H1 (cell line): ENCODE results near the gene ATM. TPM values are rescaled to one million over a fixed set of nuclear protein-coding genes. Genes with fewer than 3 reads are reported as not detected.

Experiments
- CTCF ChIA-PET: fragments of 300-600 bp; sonication (Branson Sonifier 250); formaldehyde crosslinking; loops from one replicate; lab custom pipeline; 2021; ENCODE audit not compliant: partially characterized antibody; lab: Charles Lee
- POLR2A ChIA-PET: fragments of 300-600 bp; sonication (Branson Sonifier 250); formaldehyde crosslinking; loops from one replicate; lab custom pipeline; 2021; ENCODE audit warnings: inconsistent platforms; ENCODE audit not compliant: partially characterized antibody; lab: Charles Lee
- DNase-seq, 2 experiments: peaks; one replicate each; pipeline versions ENCODE4 v3.0.0 to v3.0.0-alpha.2; 2010 to 2022; ENCODE audit warnings: low spot score in 2 of 2, low read depth in 1 of 2, mixed read lengths in 1 of 2
- FAIRE-seq: peaks from 2 replicates; lab custom pipeline; 2011; peaks lifted over from hg19 to GRCh38; lab: Jason Lieb, UNC
- H2AFZ ChIP-seq: 2 replicates; pipeline ENCODE4 v1.8.1; 2012; ENCODE audit warnings: low read length, inconsistent platforms
- H2AK5ac ChIP-seq: 2 replicates; pipeline ENCODE4 v1.6.1; 2013; ENCODE audit warnings: low read depth, low read length
- H2BK120ac ChIP-seq: replicated peaks from 2 replicates; pipeline ENCODE3; 2013; ENCODE audit warnings: low read depth, low read length, inconsistent platforms
- H2BK12ac ChIP-seq: 2 replicates; pipeline ENCODE4 v1.6.1; 2013; ENCODE audit warnings: low read depth, low read length
- H2BK15ac ChIP-seq: 2 replicates; pipeline ENCODE4 v1.6.1; 2013; ENCODE audit warnings: low read length
- H2BK20ac ChIP-seq: 2 replicates; pipeline ENCODE4 v1.6.1; 2013; ENCODE audit warnings: low read length
- H2BK5ac ChIP-seq: 2 replicates; pipeline ENCODE4 v1.6.1; 2013; ENCODE audit warnings: low read depth, low read length
- H3K14ac ChIP-seq: 2 replicates; pipeline ENCODE4 v1.6.1; 2013; ENCODE audit warnings: inconsistent platforms; ENCODE audit not compliant: insufficient read length
- H3K18ac ChIP-seq: 2 replicates; pipeline ENCODE4 v1.6.1; 2013; ENCODE audit warnings: low read length; ENCODE audit errors: extremely low read depth
- H3K23ac ChIP-seq: 2 replicates; pipeline ENCODE4 v1.6.1; 2013; ENCODE audit warnings: inconsistent platforms; ENCODE audit not compliant: insufficient read length
- H3K23me2 ChIP-seq: 2 replicates; pipeline ENCODE4 v1.6.1; 2013; ENCODE audit warnings: low read depth, low read length
- H3K27ac ChIP-seq: 2 replicates; pipeline ENCODE4 v1.6.1; 2011; ENCODE audit warnings: low read depth, low read length, inconsistent platforms
- H3K27me3 ChIP-seq, 4 experiments: replicated peaks in 1 of 4; 1 replicate in 1 of 4; 2 replicates in 3 of 4; pipeline versions ENCODE4 v1.6.1 to v1.8.1; 2011 to 2013; ENCODE audit warnings: low read length in 3 of 4, mild to moderate bottlenecking in 3 of 4, inconsistent platforms in 2 of 4, mixed read lengths in 2 of 4, moderate library complexity in 1 of 4; ENCODE audit not compliant: control insufficient read depth in 3 of 4, insufficient read depth in 3 of 4; ENCODE audit errors: extremely low read depth in 1 of 4
- H3K36me3 ChIP-seq, 4 experiments: 2 replicates each; pipeline versions ENCODE4 v1.6.1 to v1.8.1; 2011 to 2013; ENCODE audit warnings: mild to moderate bottlenecking in 4 of 4, low read length in 3 of 4, moderate library complexity in 2 of 4, control low read depth in 1 of 4, inconsistent platforms in 1 of 4; ENCODE audit not compliant: insufficient read depth in 4 of 4, control insufficient read depth in 2 of 4
- H3K4ac ChIP-seq: replicated peaks from 2 replicates; pipeline ENCODE3; 2013; ENCODE audit warnings: low read length, low read depth, mixed read lengths, inconsistent platforms; ENCODE audit not compliant: insufficient read length
- H3K4me1 ChIP-seq, 4 experiments: replicated peaks in 1 of 4; 1 replicate in 1 of 4; 2 replicates in 3 of 4; pipeline versions ENCODE4 v1.6.1 to v1.8.1; 2011 to 2013; ENCODE audit warnings: low read length in 3 of 4, inconsistent platforms in 2 of 4, mixed read lengths in 1 of 4; ENCODE audit not compliant: insufficient read depth in 4 of 4, control insufficient read depth in 3 of 4
- H3K4me2 ChIP-seq, 2 experiments: 2 replicates each; pipeline versions ENCODE4 v1.6.1 to v1.8.1; 2011 to 2013; ENCODE audit warnings: low read depth in 2 of 2, low read length in 2 of 2, control low read depth in 1 of 2, inconsistent platforms in 1 of 2, mild to moderate bottlenecking in 1 of 2; ENCODE audit not compliant: insufficient read depth in 1 of 2
- H3K4me3 ChIP-seq, 4 experiments: fragments of 200-600, 300-600 bp in 1 of 4; sonication (generic), shearing (Covaris generic), sonication (Bioruptor Twin) in 1 of 4; 2 replicates each; pipeline versions ENCODE4 v1.5.1 to v1.8.1; 2011 to 2016; ENCODE audit warnings: low read length in 4 of 4, low read depth in 3 of 4, control low read depth in 2 of 4, inconsistent platforms in 2 of 4, mild to moderate bottlenecking in 2 of 4, mixed read lengths in 1 of 4, moderate library complexity in 1 of 4; ENCODE audit not compliant: insufficient read depth in 2 of 4; ENCODE audit errors: extremely low read depth in 1 of 4
- H3K56ac ChIP-seq: replicated peaks from 2 replicates; pipeline ENCODE3; 2013; ENCODE audit warnings: low read depth, mild to moderate bottlenecking, mixed read lengths, low read length, inconsistent platforms; ENCODE audit not compliant: insufficient read length
- H3K79me1 ChIP-seq: 2 replicates; pipeline ENCODE4 v1.6.1; 2013; ENCODE audit warnings: low read depth, low read length, control low read depth
- H3K79me2 ChIP-seq, 2 experiments: 2 replicates each; pipeline versions ENCODE4 v1.6.1 to v1.8.1; 2012 to 2013; ENCODE audit warnings: low read length in 2 of 2, mild to moderate bottlenecking in 2 of 2, inconsistent platforms in 1 of 2; ENCODE audit not compliant: insufficient read depth in 2 of 2, control insufficient read depth in 1 of 2
- H3K9ac ChIP-seq, 4 experiments: replicated peaks in 1 of 4; 1 replicate in 1 of 4; 2 replicates in 3 of 4; pipeline versions ENCODE4 v1.6.1 to v1.8.1; 2011 to 2013; ENCODE audit warnings: low read depth in 3 of 4, low read length in 3 of 4, control low read depth in 2 of 4, mild to moderate bottlenecking in 2 of 4, moderate library complexity in 2 of 4, inconsistent platforms in 1 of 4; ENCODE audit errors: extremely low read depth in 1 of 4
- H3K9me3 ChIP-seq, 2 experiments: 2 replicates each; pipeline versions ENCODE4 v1.6.1 to v1.8.1; 2012 to 2013; ENCODE audit warnings: mild to moderate bottlenecking in 2 of 2, moderate library complexity in 2 of 2, control low read depth in 1 of 2, inconsistent platforms in 1 of 2, low read depth in 1 of 2, low read length in 1 of 2, mixed read lengths in 1 of 2; ENCODE audit not compliant: insufficient read depth in 2 of 2
- H4K20me1 ChIP-seq, 2 experiments: replicated peaks in 1 of 2; 2 replicates each; pipeline versions ENCODE3 to v1.8.1; 2011 to 2013; ENCODE audit warnings: inconsistent platforms in 2 of 2, low read length in 2 of 2, mild to moderate bottlenecking in 1 of 2; ENCODE audit not compliant: insufficient read depth in 2 of 2, control insufficient read depth in 1 of 2
- H4K5ac ChIP-seq: 2 replicates; pipeline ENCODE4 v1.6.1; 2013; ENCODE audit warnings: low read length, low read depth, mixed read lengths, inconsistent platforms; ENCODE audit not compliant: insufficient read length
- H4K8ac ChIP-seq: 2 replicates; pipeline ENCODE4 v1.8.0; 2013; ENCODE audit warnings: mild to moderate bottlenecking, moderate library complexity, low read length, inconsistent platforms; ENCODE audit not compliant: insufficient read depth; ENCODE audit errors: extremely low read depth
- H4K91ac ChIP-seq: replicated peaks from 2 replicates; pipeline ENCODE3; 2013; ENCODE audit warnings: low read length, mixed read lengths, inconsistent platforms; ENCODE audit not compliant: insufficient read length
- CEBPB ChIP-seq: IDR thresholded peaks from 2 replicates; pipeline ENCODE4 v1.6.1; 2012; ENCODE audit warnings: low read depth, low read length
- JUN ChIP-seq: IDR thresholded peaks from 2 replicates; pipeline ENCODE4 v1.6.1; 2011; ENCODE audit warnings: low read depth, mild to moderate bottlenecking, improper control_type of control experiment, low read length
- KDM4A ChIP-seq: IDR thresholded peaks from one replicate; pipeline ENCODE4 v1.7.1; 2012; ENCODE audit warnings: low read depth, mild to moderate bottlenecking, moderate library complexity, low read length, inconsistent platforms; ENCODE audit not compliant: severe bottlenecking
- POLR2AphosphoS5 ChIP-seq: IDR thresholded peaks from 2 replicates; pipeline ENCODE4 v1.6.1; 2011; ENCODE audit warnings: low read depth, low read length
- SUZ12 ChIP-seq: fragments of 200-600 bp; sonication (generic); IDR thresholded peaks from 2 replicates; pipeline ENCODE4 v1.6.1; 2012; ENCODE audit warnings: mild to moderate bottlenecking, inconsistent platforms, low read length, moderate library complexity, mixed read lengths
- TCF12 ChIP-seq: IDR thresholded peaks from 2 replicates; pipeline ENCODE4 v1.6.1; 2011; ENCODE audit warnings: low read depth, mild to moderate bottlenecking, low read length
- WGBS, 2 experiments: shearing (Covaris generic) in 1 of 2; methylation state at CpG; one replicate each; pipeline versions ENCODE4 v1.1.6 to v1.1.7; 2013 to 2015; ENCODE audit warnings: low lambda C conversion rate in 2 of 2, mixed read lengths in 2 of 2, inconsistent platforms in 1 of 2, low coverage in 1 of 2, missing lambda C conversion rate in 1 of 2; ENCODE audit not compliant: insufficient replicate concordance in 2 of 2, insufficient coverage in 1 of 2, insufficient read length in 1 of 2; ENCODE audit errors: extremely low coverage in 1 of 2, missing lambda C conversion rate in 1 of 2; 5-methylcytosine and 5-hydroxymethylcytosine counted together
- polyA plus RNA-seq, 7 experiments: library from polyadenylated mRNA; depleted of rRNA in 3 of 7; stranded (reverse) in 5 of 7; unstranded in 2 of 7; fragments of >200 nt in 5 of 7; fragments of 200-250 nt in 2 of 7; gene quantifications; 1 replicate in 5 of 7; 2 replicates in 1 of 7; 4 replicates in 1 of 7; pipeline versions ENCODE4 v1.2.1 to v1.2.3, GENCODE V29; 2011 to 2013; ENCODE audit warnings: missing spikeins in 2 of 7, mixed read lengths in 2 of 7
- total RNA-seq: library from RNA; stranded (reverse); fragmentation: NEBNext Ultra II Directional; extraction: Animal tissue kit (Norgen Biotek cat#: 25700); gene quantifications from 2 replicates; pipeline ENCODE4 v1.2.1, GENCODE V29; 2021

ATM gene
- total and polyA plus RNA-seq, 2 of the 8 experiments (the other 6 are each of a cell fraction or from before 2014, with no cell fraction given) = 14.9 to 55.4 TPM

GRCh38 chr11:108224911-108225786 lies 2.3 kb downstream of the ATM start:
- Histone ChIP-seq H4K91ac (no peak overlapping the region), H2BK20ac (no peak overlapping the region), H4K8ac (no peak overlapping the region; the same call in 1 of the 2 replicates), H2AFZ (no peak overlapping the region), H3K18ac (no peak overlapping the region), H3K23ac (no peak overlapping the region), H2BK12ac (no peak overlapping the region), H3K56ac (no peak overlapping the region), H3K4me1 (peaks cover 0 to 5% (median under 1%) of the 10 kb centered on the region in 4 experiments; a peak in 5 of 7 replicates), H3K4ac (no peak overlapping the region), H3K27me3 (no peaks in the 10 kb centered on the region), H3K14ac (no peak overlapping the region), H3K79me2 (peaks cover 21 to 61% of the 10 kb centered on the region in 2 experiments; a peak in 3 of 4 replicates), H3K9ac (no peak overlapping the region; a peak in 1 of 7 replicates), H2BK120ac (no peak overlapping the region), H2BK15ac (no peak overlapping the region), H2BK5ac (no peak overlapping the region), H4K5ac (no peak overlapping the region), H2AK5ac (no peak overlapping the region), H4K20me1 (peaks cover 0 to 3% of the 10 kb centered on the region in 2 experiments), H3K36me3 (peaks cover 0 to 26% (median 9%) of the 10 kb centered on the region in 4 experiments; a peak in 6 of 8 replicates), H3K23me2 (peaks cover 8% of the 10 kb centered on the region), H3K4me2 (peak overlapping the region in 1 of 2 experiments; percentile 92; a peak in 3 of 4 replicates), H3K9me3 (no peaks in the 10 kb centered on the region), H3K4me3 (peak overlapping the region in 1 of 4 experiments; percentile 95; a peak in 2 of 8 replicates), H3K27ac (no peak overlapping the region), H3K79me1 (no peaks in the 10 kb centered on the region; the same call in none of the 2 replicates)
- WGBS, 2 experiments = 89% methylated on average over 14 of the region's 14 CpGs; no CpG with 5 or more reads in 1 of the 2 experiments
- DNase-seq = no peak
- TF ChIP-seq JUN (no peak), TCF12 (no peak), KDM4A (no peak), CEBPB (no peak), POLR2AphosphoS5 (no peak), SUZ12 (no peak)
- POLR2A ChIA-PET = interaction anchor here (0.8 to 1.0 kb wide), 2 partner anchors 12 to 18 kb away, joined by 3 to 7 read pairs; no protein-coding TSS in a partner anchor
- CTCF ChIA-PET = interaction anchor here (3.5 kb wide), 1 partner anchor 11 kb away, joined by 11 read pairs; no protein-coding TSS in a partner anchor
- no peak for FAIRE-seq
